ENCODE measurements around the gene RTN1.
A peak's percentile ranks its signal among the peaks of the same experiment; 100 is the strongest.

The RTN1 gene

DNA sequence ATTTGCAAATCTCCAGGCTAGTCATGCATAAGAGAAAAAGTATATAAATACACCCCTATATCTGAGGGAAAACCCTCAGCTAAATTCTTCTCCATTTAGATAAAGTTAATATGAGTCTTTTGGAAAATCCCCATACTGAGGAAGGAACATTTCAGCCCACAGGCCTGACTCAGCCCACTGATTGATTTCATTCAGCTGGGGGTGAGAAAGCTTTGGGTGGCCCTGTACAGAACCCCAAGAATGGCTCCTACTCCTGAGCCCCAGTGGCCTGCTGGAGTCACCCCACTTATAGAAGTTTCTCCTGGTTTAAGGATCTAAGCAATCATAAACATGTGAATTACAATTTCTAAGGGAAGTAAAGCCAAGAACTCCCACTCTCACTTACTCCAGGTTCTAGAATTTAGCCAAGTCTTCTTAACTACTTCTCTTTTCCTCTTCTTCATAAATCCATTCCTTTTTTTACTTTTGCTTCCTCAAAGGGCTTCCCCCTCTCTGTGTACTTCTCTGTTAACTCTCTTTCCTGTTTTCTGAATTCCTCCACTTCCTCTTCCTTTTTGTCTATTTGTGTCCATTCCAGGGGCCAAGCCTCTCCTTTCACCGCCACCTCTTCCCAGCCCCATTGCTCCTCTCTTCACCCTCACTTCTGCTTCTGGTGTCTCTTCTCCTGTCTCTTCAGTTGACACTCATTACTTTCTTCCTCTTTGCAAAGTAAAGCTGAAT is 21.0 kb downstream of the RTN1 start:
- no peak for DNase-seq

DNA sequence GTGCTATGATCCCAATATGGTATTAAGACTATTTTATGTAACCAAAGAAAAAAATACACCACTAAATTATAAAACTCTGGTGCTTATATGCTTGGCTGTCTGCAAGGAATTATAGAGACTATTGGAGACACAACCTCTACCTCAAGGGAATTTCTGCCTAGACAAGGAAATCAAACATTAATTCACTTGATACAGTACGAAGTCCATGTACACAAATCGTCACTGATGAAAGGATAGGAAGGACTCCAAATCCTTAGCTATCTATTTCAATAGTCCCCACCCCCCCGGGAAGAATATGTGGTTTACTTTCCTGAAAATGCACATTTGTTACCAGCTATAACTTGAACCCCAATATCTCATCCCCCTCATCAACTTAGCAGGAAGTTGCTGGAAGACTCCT is 21.9 kb downstream of the RTN1 start:
- no peak for DNase-seq

DNA sequence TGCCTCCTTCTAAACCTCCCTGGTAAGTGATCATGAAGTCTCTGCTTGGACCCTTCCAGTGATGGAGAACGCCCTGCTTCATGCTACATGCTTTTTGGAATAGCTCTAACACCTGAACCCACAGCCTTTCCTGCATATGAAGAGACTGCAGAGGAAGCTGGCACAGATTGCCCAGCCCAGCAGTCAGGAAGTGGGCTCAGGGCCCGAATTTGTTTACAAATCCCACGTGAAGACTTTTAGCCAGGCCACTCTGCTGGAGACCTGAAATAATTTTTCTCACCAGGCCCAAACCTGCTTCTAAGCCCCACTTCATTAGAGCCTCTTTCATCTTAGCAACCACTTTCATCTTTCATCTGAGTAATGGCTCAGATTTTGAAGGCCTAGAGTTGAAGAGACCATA is 22.9 kb downstream of the RTN1 start:
- no peak for DNase-seq

DNA sequence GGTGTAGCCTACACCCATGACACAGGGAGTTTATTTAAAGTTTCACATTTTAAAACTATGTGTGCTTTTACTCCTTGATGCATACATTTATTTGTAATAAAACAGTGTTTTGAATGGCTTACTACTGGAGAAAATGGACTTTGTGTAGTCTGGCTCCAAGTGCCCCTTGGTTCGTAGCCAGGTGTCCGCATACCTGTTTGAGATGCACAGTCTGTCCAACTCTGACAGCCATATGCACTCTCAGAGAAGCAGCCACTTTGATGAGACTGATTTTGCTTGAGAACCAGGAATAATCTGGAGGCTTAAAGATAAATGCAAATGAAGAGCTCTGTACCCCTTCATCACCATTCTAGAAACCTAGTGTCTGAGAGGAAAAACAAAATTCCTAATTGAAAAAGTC is 24.0 kb downstream of the RTN1 start:
- no peak for DNase-seq

DNA sequence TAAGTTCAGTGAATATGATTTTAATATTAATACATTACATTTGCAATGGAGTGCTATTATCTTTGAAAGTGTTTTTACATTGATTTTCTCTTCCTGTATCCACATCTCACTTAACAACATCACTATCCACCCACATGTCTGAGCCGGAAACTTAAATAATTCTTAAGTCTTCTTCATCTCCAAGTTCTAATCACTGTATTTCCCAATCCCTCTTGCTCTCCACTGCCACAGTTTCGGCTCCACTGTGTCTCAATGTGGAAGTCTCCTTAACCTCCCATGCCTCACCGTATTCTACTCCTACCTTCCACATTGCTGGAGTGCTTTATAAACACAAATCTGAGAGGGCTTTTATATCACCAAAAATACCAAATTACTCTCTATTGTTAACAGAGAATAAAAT is 25.3 kb downstream of the RTN1 start:
- DNase-seq, result no peak

DNA sequence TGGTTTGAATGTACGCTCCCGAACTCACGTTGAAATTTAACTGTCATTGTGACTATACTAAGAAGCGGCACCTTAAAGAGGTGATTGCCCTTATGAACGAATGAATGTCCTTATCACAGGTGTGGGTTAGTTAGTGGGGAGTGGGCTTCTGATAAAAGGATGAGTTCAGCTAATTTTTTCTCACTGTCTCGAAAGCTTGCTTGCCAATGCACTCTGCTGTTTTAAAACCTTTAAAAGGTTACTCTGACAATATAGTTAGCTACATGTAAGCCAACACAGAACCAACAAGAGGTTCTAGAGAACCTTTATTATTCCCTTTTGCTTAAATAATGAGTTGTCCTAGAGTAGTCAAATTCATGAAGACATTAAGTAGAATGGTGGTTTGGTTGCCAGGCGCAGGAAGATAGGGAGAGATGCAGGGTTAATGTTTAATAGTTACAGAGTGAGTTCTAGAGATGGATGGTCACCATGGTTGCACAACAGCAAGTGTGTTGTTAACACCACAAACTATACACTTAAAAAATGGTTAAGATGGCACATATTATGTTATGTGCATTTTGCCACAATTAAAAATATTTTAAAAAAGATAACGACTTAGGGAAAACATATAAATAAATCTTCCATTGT is 26.3 kb downstream of the RTN1 start:
- no peak for DNase-seq

DNA sequence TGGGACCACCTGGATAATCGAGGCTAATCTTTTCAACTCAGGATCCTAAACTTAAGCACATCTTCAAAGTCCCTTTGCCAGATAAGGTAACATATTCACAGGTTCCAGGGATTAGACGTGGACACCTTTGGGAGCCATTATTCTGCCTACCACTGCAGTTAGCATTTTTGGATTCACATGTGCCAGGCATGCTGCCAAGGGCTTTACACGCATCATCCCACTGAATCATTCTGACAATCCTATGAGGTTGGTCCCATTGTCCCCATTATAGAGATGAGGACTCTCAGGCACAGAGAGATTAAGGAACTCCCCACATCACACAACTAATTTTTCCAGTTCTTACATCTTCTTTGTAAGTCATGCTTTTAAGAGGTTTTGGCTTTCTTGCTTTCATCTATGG is 34.5 kb downstream of the RTN1 start:
- DNase-seq, result no peak

DNA sequence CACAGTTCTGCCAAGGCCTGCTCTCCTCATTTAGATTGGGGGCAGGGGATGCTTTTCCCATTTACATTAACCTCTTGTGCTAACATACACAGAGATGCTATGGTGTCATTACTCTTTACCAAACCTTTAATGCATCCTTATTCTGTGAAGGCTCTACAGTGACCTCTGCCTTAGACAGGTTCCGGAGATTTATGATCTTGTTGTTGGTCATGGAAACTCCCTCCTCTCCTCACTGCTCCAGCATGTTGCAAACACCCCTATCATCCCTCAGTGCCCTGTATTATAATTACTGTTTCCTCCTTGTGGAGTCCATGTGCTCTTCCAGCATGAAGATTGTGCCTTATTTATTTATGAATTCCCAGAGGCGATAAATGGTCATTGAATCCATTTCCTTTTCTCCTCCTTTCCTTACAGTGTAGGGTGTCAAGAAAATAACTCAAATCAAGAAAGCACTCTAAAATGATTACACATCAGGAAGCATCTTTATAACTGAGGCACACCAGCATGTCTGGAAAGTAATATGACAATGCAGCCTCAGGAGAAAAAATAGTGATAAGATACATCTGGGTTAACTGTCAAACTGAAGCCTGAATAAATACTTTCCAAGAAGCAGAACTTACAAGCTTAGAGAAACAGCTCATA is 37.8 kb downstream of the RTN1 start:
- DNase-seq, result no peak

DNA sequence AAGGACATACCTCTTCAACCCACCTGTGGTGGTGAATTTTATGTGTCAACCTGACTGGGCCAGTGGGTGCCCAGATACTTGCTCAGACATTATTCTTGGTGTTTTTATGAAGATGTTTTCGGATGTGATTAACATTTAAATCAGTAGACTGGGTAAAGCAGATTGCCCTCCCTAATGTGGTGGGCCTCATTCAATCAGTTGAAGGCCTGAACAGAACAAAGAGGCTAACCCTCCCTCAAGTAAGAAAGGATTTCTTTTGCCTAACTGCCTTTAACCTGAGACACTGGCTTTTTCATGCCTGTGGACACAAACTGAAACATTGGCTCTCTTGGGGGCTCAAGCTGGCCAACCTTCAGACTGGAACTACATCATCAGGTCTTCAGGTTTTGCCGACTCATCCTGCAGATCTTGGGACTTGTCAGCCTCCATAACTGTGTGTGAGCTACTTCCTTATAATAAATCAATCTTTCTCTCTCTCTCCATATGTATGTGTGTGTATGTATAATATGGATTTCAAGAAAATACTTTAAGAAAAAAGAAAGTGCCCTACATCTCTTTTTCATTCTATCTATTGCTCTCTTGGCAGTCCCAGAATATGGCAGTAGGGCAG is 39.4 kb downstream of the RTN1 start:
- DNase-seq, result no peak

DNA sequence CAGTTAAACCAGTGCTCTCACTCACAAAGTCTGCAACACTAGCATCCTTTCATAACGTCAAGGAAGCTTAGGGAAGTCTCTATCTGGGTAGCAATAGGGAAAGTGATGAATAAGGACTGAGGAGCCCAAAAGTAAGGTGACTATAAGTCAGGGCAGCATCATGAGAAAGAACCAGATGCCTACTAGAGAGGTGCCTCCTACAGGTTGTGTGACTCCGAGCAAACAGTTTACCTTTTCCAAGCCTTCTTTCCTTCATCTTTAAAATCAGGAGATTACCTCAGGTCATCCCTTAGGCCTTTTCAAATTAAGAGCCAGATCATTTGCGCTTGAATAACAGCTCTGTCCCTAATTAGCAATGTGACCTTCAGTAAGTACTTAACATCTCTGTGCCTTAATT is 40.2 kb downstream of the RTN1 start:
- DNase-seq, result no peak

DNA sequence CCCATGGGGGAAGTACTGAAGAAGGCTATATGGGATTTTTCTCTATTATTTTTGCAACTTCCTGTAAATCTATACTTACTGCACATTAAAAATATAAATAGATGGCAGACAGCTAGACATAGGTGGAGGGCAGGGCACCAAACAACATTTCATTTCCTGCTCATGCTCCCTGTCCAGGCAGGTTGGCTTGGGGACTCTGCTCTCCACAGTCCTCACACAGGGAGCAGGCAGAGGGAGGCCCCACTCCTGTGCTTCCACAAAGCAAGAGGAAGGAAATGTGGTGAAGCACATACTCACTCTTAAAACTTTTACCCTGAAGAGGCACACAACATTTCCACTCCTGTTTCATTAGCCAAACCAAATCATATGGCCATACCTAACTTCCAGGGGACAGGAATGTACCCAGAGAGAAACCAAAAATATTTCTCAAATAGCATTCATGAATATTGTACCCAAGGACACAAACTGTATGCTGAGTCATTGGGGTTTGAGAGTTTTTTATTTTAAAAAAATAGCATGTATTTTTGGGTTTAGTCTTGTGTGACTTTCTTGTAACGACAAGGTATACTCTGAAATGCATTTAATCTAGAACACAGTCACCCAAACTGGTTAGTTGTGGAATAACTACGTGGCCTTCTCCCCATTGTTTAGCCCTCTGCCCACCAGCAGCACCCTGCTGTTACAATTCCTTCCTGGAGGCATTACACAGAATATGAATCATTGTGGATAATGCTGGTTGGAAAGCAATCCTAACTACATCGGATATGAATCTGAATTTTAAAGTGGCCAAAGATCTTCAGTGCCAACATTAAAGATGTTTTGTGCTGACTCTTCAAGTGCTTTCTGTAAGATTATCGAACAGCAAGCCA is 40.9 kb downstream of the RTN1 start:
- no peak for DNase-seq

DNA sequence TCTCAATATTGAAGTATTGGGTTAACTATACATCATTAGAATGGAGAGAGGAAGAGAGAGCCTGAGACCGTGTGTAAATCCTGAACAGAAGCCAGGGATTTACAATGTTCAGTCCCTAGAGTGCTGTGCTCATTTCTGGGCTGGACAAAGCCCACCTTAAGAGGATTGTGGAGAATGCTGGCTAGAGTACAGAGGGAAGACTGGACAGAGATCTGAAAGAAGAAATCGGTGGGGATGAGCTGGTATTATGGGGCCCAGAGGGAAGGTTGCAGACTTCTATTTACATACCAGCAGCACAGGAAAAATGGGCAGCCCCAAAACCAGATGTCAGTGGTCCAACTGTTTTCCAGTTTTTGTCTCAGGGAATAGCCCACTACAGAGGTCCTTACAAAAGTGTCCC is 42.3 kb downstream of the RTN1 start:
- no peak for DNase-seq

DNA sequence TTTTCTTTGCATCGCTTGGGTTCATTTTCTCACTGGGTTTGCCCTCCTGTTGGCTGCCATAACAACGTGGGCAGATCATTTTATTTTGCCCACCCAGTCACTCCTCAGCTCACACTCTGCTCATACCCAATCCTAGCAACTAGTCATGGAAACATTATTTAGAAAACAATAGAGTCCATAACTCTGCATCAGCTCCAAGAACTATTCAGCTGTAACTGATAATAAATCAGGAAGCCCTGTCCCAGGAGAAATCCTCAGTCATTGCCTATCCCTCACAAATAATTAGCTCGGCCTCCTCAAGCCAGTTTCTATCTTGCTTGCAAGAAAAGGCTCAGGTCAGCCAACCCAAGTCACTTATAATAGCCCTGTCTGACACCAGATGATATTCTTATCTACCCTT is 43.2 kb downstream of the RTN1 start:
- no peak for DNase-seq

DNA sequence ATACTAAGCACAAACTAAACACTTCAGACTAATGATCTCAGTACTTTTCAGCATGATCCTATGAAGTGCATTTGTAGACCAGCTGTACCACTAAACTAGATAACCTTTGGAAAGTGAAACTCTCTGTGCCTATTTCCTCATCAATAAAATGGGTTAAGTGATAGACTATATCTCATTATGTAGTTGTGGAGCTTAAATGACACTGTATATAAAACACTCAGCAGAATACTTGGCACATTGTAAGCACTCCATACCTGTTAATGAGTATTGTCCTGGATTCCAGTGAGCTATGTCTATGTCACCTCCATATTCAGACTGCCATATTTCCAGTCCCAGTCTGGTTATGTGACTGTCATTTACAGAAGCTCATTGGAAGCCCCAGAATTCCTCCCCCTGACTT is 44.4 kb downstream of the RTN1 start:
- DNase-seq, result no peak

DNA sequence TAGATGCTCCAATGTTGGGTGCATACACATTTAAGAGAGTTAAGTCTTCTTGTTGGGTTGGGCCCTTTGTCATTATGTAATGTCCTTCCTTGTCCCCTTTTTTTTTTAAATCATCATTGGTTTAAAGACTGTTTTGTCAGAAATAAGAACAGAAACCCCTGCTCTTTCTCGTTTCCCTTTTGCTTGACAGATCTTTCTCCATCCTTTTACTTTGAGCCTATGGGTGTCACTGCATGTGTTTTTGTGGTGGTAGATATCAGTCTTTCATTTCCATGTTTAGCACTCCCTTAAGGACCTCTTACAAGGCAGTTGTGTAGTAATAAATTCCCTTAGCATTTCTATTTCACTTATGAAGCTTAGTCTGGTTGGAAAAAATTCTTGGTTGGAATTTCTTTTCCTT is 47.4 kb downstream of the RTN1 start:
- peak; percentile 2 for DNase-seq

DNA sequence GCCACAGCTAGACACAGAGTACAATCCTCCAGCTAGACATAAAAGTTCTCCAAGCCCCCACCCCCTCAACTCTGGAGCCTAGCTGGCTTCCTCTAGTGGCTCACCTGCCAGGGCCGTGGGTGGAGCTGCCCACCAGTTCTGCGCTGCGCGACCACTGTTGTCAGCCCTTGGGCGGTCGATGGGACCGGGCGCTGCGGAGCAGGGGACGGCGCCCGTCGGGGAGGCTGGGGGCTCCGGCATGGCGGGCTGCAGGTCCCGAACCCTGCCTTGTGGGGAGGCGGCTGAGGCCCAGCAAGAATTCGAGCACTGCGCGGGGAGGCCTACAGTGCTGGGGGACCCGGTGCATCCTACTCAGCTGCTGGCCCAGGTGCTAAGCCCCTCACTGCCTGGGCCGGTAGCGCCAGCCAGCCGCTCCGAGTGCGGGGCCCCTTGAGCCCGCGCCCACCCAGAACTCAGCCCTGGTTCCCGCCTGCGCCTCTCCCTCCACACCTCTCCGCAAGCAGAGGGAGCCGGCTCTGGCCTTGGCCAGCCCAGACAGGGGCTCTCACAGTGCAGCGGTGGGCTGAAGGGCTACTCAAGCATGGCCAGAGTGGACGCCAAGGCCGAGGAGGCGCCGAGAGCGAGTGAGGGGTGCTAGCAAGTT is 51.0 kb downstream of the RTN1 start:
- no peak for DNase-seq

DNA sequence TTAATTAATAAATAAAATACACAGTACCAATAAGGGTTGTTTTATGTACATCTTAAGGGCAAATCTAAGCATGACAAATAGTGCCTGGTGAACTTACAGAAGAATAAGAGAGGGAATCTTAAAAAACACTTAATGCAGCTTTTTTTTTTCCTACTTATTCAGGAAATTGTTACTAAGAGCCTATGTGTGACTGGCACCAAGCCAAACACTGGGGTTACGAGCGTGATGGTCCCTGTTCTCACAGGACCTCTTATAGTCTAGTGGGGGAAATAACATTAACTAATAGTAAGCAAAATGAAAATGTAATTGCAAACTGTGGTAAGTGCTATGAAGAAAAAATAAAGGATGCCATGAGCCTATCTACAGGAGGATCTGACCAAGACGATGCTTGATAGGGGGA is 53.6 kb downstream of the RTN1 start:
- no peak for DNase-seq

DNA sequence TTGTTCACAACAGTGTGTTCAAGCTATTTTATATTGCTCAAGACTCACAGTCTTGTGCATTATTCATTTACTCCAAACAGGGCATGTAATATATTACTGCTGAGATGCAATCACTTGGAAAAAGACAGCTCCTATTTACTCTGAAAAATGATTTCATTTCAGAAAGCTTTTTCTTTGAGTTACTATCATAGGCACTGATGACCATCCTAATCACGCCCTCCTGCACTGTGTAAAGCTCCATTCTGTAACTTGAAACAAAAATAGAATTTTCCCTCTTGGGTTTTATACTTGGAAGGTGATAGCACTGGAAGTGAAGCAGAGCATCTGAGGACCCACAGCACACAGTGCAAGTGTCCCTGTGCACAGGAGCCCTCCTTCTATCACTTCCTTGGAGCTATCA is 55.6 kb downstream of the RTN1 start:
- no peak for DNase-seq

DNA sequence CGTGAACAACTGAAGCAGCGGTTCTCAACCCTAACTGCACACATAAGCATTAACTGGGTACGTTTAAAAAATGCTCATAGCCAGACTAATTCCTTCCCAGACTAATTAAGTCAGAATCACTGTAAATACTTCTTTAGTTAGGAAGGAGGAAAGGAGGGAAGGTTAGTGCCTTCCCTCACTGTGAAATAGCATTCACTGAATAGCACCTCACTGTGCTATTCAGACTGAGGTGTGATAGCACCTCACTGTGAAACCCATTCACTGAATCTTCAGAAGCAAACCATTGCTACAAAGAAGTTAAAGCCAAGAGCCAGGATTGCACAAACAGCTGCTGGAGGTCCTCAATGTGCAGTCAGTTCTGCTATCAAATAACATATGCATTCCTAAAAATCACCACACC is 58.8 kb downstream of the RTN1 start:
- no peak for DNase-seq

DNA sequence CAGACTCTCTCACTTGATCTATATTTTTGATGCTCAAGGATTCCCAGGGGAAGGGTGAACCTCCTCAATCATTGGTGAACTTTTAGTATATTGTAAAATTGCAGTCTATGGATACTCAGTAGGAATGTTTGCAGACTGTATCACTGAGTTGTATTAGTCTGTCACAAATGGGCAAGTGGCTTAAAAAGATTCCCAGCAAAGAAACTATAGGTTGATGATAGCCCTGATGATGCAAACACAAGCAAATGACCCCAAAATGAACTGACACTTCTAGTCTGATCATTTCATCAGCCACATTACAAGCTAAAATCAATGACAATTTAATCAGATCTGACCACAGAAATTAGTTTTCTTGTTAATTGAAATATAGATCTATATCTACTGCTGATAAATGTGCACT is 59.5 kb downstream of the RTN1 start:
- DNase-seq, result no peak

DNA sequence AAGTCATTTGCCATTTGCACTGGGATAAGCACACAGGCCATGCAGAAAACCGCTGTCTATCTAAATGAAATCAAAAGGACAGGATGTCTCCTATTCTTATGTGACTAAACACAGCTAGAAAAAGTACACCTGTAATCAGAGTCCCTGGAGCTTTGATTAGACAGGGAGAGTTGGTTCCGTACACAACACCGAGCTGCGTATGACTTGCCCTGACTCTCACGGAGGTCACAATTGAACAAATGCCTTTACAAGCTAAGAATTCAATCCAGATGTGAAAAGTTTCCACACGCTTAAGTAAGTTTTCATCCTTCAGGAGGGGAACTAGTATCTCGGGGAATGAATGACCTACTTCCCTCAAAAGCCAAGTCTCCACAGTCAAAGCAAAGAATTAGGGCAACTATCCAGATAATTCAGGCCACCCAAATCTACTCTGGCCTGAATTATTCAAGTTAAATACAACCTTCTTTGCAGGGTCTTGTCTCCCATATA is 67.5 kb downstream of the RTN1 start:
- DNase-seq, result no peak

DNA sequence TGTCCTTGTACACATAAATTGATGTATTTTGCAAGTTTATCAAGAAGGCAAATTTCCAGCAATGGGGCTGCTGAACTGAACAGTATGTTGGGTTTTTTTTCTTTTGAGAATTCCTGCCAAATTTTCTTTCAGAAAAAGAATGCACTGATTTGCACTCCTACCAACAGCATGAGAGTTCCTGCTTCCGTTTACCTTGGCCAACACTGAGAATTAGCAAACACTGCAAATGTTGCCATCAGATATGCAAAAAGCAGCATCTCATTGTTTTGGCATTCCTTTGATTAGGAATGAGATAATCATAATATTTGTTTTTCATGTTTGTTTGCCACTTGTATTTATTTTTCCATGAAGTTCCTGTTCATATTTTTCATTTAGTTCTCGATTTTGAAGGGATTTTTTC is 82.4 kb downstream of the RTN1 start:
- no peak for DNase-seq

All from CD4-positive, alpha-beta T cell treated with Interleukin-21 for 1 hour (primary cell).